Activated gamma-delta T cell treated with Interleukin-2 at 50 U/mL for 16 hours (primary cell): ENCODE results near the gene COQ4.
"Not testable (repeated sequence)": the region's sequence is repeated elsewhere in the genome, so short reads cannot be mapped to it uniquely, and the experiment has no call there.

Experiments used
- DNase-seq: peaks from one replicate; pipeline ENCODE4 v3.0.0-alpha.2; 2020

The COQ4 gene

GRCh38 chr9:128304136-128304970 is 18.3 kb upstream of the COQ4 start:
- DNase-seq, result no peak

- DNase-seq, result no peak
Observed at GRCh38 chr9:128304971-128305288, 17.7 kb upstream of the COQ4 start.

GRCh38 chr9:128309551-128309950 is 13.1 kb upstream of the COQ4 start:
- DNase-seq, result no peak

- no peak for DNase-seq
Observed at GRCh38 chr9:128310461-128310860, 12.2 kb upstream of the COQ4 start.

- no peak for DNase-seq
Observed at GRCh38 chr9:128314697-128315096, 7.9 kb upstream of the COQ4 start.

GRCh38 chr9:128316421-128316820 is 6.2 kb upstream of the COQ4 start:
- no peak for DNase-seq

- no peak for DNase-seq
Observed at GRCh38 chr9:128317629-128318028, 5.0 kb upstream of the COQ4 start.

GRCh38 chr9:128321343-128321742 is 1.3 kb upstream of the COQ4 start:
- no peak for DNase-seq

- DNase-seq, result no peak
Observed at GRCh38 chr9:128321879-128322403, 698 bp upstream of the COQ4 start.

GRCh38 chr9:128323212-128323730 is 632 bp downstream of the COQ4 start:
- DNase-seq, result no peak

GRCh38 chr9:128323791-128324190 is 1.2 kb downstream of the COQ4 start:
- DNase-seq, result no peak

- DNase-seq, result no peak
Observed at GRCh38 chr9:128324401-128324800, 1.8 kb downstream of the COQ4 start.

GRCh38 chr9:128325629-128326028 is 3.0 kb downstream of the COQ4 start:
- no peak for DNase-seq

- DNase-seq, result no peak
Observed at GRCh38 chr9:128333451-128333869, 10.8 kb downstream of the COQ4 start.

- no peak for DNase-seq
Observed at GRCh38 chr9:128335161-128335560, 12.5 kb downstream of the COQ4 start.

GRCh38 chr9:128335914-128336313 is 13.3 kb downstream of the COQ4 start:
- no peak for DNase-seq

- no peak for DNase-seq
Observed at GRCh38 chr9:128337936-128338335, 15.3 kb downstream of the COQ4 start.

- not testable (repeated sequence) for DNase-seq
Observed at GRCh38 chr9:128338852-128339614, 16.4 kb downstream of the COQ4 start.

- DNase-seq, result peak; percentile 70
Observed at GRCh38 chr9:128339761-128340690, 17.4 kb downstream of the COQ4 start, which contains the start of gene SLC27A4. SLC27A4 (plus strand) TSS chr9:128340527; CDS start chr9:128343133, 2,606 bp downstream.

- no peak for DNase-seq
Observed at GRCh38 chr9:128340691-128341434, 18.2 kb downstream of the COQ4 start.

- DNase-seq, result peak; percentile 64
Observed at GRCh38 chr9:128341435-128341849, 18.8 kb downstream of the COQ4 start.
